ENCODE results near the gene SLC4A4.

The SLC4A4 gene

DNA sequence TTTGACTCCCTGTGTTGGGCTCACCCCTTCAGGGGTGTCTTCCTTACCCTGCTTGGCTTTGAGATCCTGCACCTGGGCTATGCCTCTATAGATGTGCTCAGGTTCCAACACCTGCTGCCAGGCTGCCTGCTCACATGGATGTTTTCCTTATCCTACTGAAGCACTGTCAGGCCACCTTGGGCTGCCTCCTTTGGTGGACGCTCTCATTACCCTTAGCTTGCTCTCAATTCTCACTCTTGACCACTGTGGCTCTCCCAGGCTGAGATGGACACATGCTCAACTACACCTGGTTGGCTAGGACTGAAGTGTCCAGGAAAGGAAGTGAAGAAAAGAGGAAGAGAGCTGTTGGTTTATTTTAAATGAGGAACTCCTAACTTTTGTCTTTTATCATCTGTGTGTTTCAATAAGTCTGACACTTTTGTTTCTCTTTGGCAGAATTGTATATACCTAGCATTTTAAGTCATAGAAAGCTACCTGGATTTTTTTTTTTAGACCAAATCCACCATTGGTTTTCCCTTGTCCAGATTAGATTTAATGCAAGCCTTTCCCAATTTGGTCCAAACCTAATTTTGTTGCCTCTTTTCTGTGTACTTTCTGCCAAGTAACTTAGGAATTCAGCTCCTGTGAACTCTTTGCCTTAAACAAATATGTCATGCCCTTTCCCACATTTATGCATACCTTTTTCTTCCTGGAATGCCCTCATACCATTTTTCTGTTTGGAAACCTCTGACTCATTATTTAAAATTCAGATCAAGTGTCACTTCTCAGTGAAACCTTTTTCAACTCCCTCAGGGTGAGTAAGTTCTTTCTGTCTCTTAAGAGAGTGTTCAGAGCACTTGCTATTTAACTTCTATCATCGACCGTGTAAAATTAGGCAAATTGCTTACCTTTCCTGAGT is 269.2 kb downstream of the SLC4A4 start:
- no peak for DNase-seq

DNA sequence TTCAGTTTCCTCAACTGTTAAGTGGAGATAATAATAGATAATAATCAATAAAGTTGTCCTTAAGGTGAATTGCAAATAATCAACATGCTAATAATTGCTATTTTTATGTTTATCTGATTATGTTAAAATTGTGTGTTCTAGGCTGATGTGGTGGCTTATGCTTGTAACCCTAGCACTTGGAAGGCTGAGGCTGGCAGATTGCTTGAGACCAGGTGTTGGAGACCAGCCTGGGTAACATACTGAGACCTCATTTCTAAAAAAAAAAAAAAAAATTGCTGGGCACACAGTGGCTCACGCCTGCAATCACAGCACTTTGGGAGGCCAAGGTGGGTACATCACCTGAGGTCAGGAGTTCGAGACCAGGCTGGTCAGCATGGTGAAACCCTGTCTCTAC is 269.9 kb downstream of the SLC4A4 start:
- no peak for DNase-seq

GRCh38 chr4:71609167-71609566 is 270.3 kb downstream of the SLC4A4 start:
- DNase-seq = no peak

GRCh38 chr4:71609651-71610050 is 270.8 kb downstream of the SLC4A4 start:
- DNase-seq = no peak

GRCh38 chr4:71614621-71615020 is 275.8 kb downstream of the SLC4A4 start:
- no peak for DNase-seq

GRCh38 chr4:71616168-71616811 is 277.5 kb downstream of the SLC4A4 start:
- no peak for DNase-seq
